OCI-LY7 (cell line): ENCODE measurements around the gene TMEM209. TPM values are rescaled to one million over a fixed set of nuclear protein-coding genes. Genes with fewer than 3 reads are reported as not detected.

Experiments used
- BruUV-seq: library from RNA; stranded (reverse); fragments of 400-500 nt; replicated peaks from 2 replicates; lab custom pipeline; 2021; lab: Mats Ljungman, UMichigan
- CTCF ChIA-PET: fragments of 300-600 bp; sonication (Branson Sonifier 250); formaldehyde crosslinking; loops from one replicate; lab custom pipeline; 2022; ENCODE audit warnings: antibody characterized with exemption; ENCODE audit not compliant: unreplicated experiment; lab: Charles Lee
- POLR2A ChIA-PET: fragments of 300-600 bp; sonication (Branson Sonifier 250); formaldehyde crosslinking; loops from one replicate; lab custom pipeline; 2022; ENCODE audit warnings: antibody characterized with exemption; lab: Charles Lee
- DNase-seq: peaks from one replicate; pipeline ENCODE4 v3.0.0-alpha.2; 2015; ENCODE audit warnings: low spot score
- H2AFZ ChIP-seq: fragments of 200-600 bp; sonication (generic), shearing (Covaris generic); 2 replicates; pipeline ENCODE4 v1.6.1; 2014; ENCODE audit warnings: mild to moderate bottlenecking, antibody characterized with exemption, low read length, moderate library complexity
- H3K27ac ChIP-seq: fragments of 200-600 bp; sonication (generic); 2 replicates; pipeline ENCODE4 v1.5.1; 2014; ENCODE audit warnings: mixed run types, low read depth, mild to moderate bottlenecking, moderate library complexity, low read length, inconsistent platforms; ENCODE audit not compliant: poor library complexity, severe bottlenecking
- H3K36me3 ChIP-seq: fragments of 200-600 bp; sonication (generic); 2 replicates; pipeline ENCODE4 v1.6.1; 2014; ENCODE audit warnings: mild to moderate bottlenecking, antibody characterized with exemption, low read length, moderate library complexity, mixed read lengths; ENCODE audit not compliant: insufficient read depth
- H3K4me1 ChIP-seq: fragments of 200-600 bp; sonication (generic); 2 replicates; pipeline ENCODE4 v1.5.1; 2014; ENCODE audit warnings: mild to moderate bottlenecking, low read length; ENCODE audit not compliant: insufficient read depth, poor library complexity, severe bottlenecking
- H3K4me2 ChIP-seq: fragments of 200-600 bp; sonication (generic); 2 replicates; pipeline ENCODE4 v1.6.1; 2014; ENCODE audit warnings: mild to moderate bottlenecking, low read length
- H3K4me3 ChIP-seq: fragments of 200-600 bp; sonication (generic); 2 replicates; pipeline ENCODE4 v1.5.1; 2014; ENCODE audit warnings: mild to moderate bottlenecking, low read depth, low read length; ENCODE audit not compliant: poor library complexity, severe bottlenecking
- H3K79me2 ChIP-seq: fragments of 200-600 bp; sonication (generic); 2 replicates; pipeline ENCODE4 v1.6.1; 2016; ENCODE audit warnings: low read depth, mild to moderate bottlenecking, low read length, moderate library complexity, mixed read lengths; ENCODE audit not compliant: insufficient read depth
- H3K9me2 ChIP-seq: fragments of 200-600 bp; sonication (generic); 2 replicates; pipeline ENCODE4 v1.6.1; 2016; ENCODE audit warnings: mild to moderate bottlenecking, low read length, mixed read lengths; ENCODE audit not compliant: insufficient read depth
- H3K9me3 ChIP-seq: fragments of 200-600 bp; sonication (generic); 2 replicates; pipeline ENCODE4 v1.6.1; 2014; ENCODE audit warnings: mild to moderate bottlenecking, mixed run types, low read length, mixed read lengths
- H4K20me1 ChIP-seq: fragments of 200-600 bp; sonication (generic); 2 replicates; pipeline ENCODE4 v1.6.1; 2014; ENCODE audit warnings: mild to moderate bottlenecking, antibody characterized with exemption, low read length, moderate library complexity, mixed read lengths; ENCODE audit not compliant: insufficient read depth
- CTCF ChIP-seq: fragments of 200-600 bp; sonication (generic); conservative IDR thresholded peaks from 2 replicates; pipeline ENCODE4 v1.5.1; 2014; ENCODE audit warnings: mild to moderate bottlenecking, antibody characterized with exemption, low read length, moderate library complexity, mixed read lengths
- EZH2phosphoT487 ChIP-seq: fragments of 200-600 bp; sonication (generic); IDR thresholded peaks from 2 replicates; pipeline ENCODE4 v1.6.1; 2018; ENCODE audit warnings: low read depth, borderline replicate concordance, mild to moderate bottlenecking, mixed run types, antibody characterized with exemption, low read length, moderate library complexity, mixed read lengths
- intact Hi-C: fragments of 100-400 bp; cut with micrococcal nuclease; formaldehyde crosslinking; loops from one replicate; pipeline ENCODE4 v1.10.0; 2022; ENCODE audit not compliant: unreplicated experiment
- total RNA-seq, 2 experiments: library from RNA; depleted of rRNA in 1 of 2; stranded (reverse); fragments of >200 nt in 1 of 2; shearing (Covaris generic) in 1 of 2; gene quantifications; 2 replicates each; pipeline ENCODE4 v1.2.3, GENCODE V29; 2014 to 2022

Gene TMEM209
- total RNA-seq, 2 experiments from 2014 or later: 18.1 to 37.9 TPM

- DNase-seq: no peak
- Histone ChIP-seq H3K27ac (no peak overlapping the region), H3K9me3 (no peaks in the 10 kb centered on the region), H2AFZ (no peak overlapping the region), H3K4me1 (peaks cover 14% of the 10 kb centered on the region), H3K4me2 (no peak overlapping the region), H3K79me2 (no peaks in the 10 kb centered on the region), H3K36me3 (peaks cover 22% of the 10 kb centered on the region), H4K20me1 (no peaks in the 10 kb centered on the region), H3K9me2 (no peaks in the 10 kb centered on the region), H3K4me3 (no peak overlapping the region)
- intact Hi-C loops: no loop called here
- ChIA-PET CTCF (no interaction called here), POLR2A (interaction anchor here (0.6 to 1.9 kb wide), 3 partner anchors 23 to 432 kb away, joined by 3 to 4 read pairs (median 3); partner anchors contain the start of gene TMEM209)
- no TSS peak for BruUV-seq
- no peak for TF ChIP-seq EZH2phosphoT487
Observed at GRCh38 chr7:130118294-130118693, 86.9 kb downstream of the TMEM209 start.

GRCh38 chr7:130114776-130115175 is 90.4 kb downstream of the TMEM209 start:
- ChIA-PET CTCF (no interaction called here), POLR2A (interaction anchor here (0.6 to 1.5 kb wide), 5 partner anchors 13 to 91 kb away, joined by 3 to 7 read pairs (median 3); no protein-coding TSS in a partner anchor)
- H3K27ac ChIP-seq: no peak overlapping the region
- H3K4me3 ChIP-seq: no peak overlapping the region
- H3K79me2 ChIP-seq: no peaks in the 10 kb centered on the region
- H4K20me1 ChIP-seq: no peaks in the 10 kb centered on the region
- intact Hi-C loops: no loop called here
- no peaks in the 10 kb centered on the region; the same call in 1 of the 2 replicates for H3K36me3 ChIP-seq
- BruUV-seq: no TSS peak
- no peak overlapping the region for H3K4me2 ChIP-seq
- peaks cover 18% of the 10 kb centered on the region for H3K4me1 ChIP-seq
- TF ChIP-seq EZH2phosphoT487 (no peak), CTCF (no peak)
- H2AFZ ChIP-seq: no peak overlapping the region
- H3K9me2 ChIP-seq: no peaks in the 10 kb centered on the region
- DNase-seq: no peak
- H3K9me3 ChIP-seq: no peaks in the 10 kb centered on the region

Other genes starting within 250 kb of the TMEM209 start
- 20.3 and 27.5 TPM in 2 replicates for gene ZC3HC1, start 154.0 kb downstream of the TMEM209 start, total RNA-seq (2014; rRNA removed; shearing (Covaris generic))
- gene ZC3HC1, start 154.0 kb downstream of the TMEM209 start, total RNA-seq (2022): 24.2 and 32.5 TPM in 2 replicates
- 15.9 and 24.1 TPM in 2 replicates for gene KLHDC10, start 134.9 kb downstream of the TMEM209 start, total RNA-seq (2014; rRNA removed; shearing (Covaris generic))
- 16.7 and 21.2 TPM in 2 replicates for gene KLHDC10, start 134.9 kb downstream of the TMEM209 start, total RNA-seq (2022)
- not detected in 2 replicates for gene SSMEM1, start 2.5 kb upstream of the TMEM209 start, total RNA-seq (2014; rRNA removed; shearing (Covaris generic))
- not detected in 2 replicates for gene SSMEM1, start 2.5 kb upstream of the TMEM209 start, total RNA-seq (2022)
- gene CPA2, start 61.5 kb upstream of the TMEM209 start, total RNA-seq (2014; rRNA removed; shearing (Covaris generic)): not detected in 2 replicates
- gene CPA2, start 61.5 kb upstream of the TMEM209 start, total RNA-seq (2022): not detected in 2 replicates
- not detected in 2 replicates for gene CPA4, start 87.8 kb upstream of the TMEM209 start, total RNA-seq (2014; rRNA removed; shearing (Covaris generic))
- not detected in 2 replicates for gene CPA4, start 87.8 kb upstream of the TMEM209 start, total RNA-seq (2022)
- not detected in 2 replicates for gene CPA5, start 139.4 kb upstream of the TMEM209 start, total RNA-seq (2014; rRNA removed; shearing (Covaris generic))
- not detected in 2 replicates for gene CPA5, start 139.4 kb upstream of the TMEM209 start, total RNA-seq (2022)
- not detected in 2 replicates for gene CPA1, start 175.1 kb upstream of the TMEM209 start, total RNA-seq (2014; rRNA removed; shearing (Covaris generic))
- gene CPA1, start 175.1 kb upstream of the TMEM209 start, total RNA-seq (2022): not detected in 2 replicates
- gene CEP41, start 235.6 kb upstream of the TMEM209 start, total RNA-seq (2014; rRNA removed; shearing (Covaris generic)): 19.6 and 25.6 TPM in 2 replicates
- 35.4 and 41.1 TPM in 2 replicates for gene CEP41, start 235.6 kb upstream of the TMEM209 start, total RNA-seq (2022)